Esophagus muscularis mucosa (tissue), 3 donors: ENCODE results near the gene RFTN1.

Experiments
- POLR2A ChIP-seq: fragments of 450-650 bp; IDR thresholded peaks from one replicate; pipeline ENCODE4 v1.6.1; 2017; ENCODE audit warnings: antibody characterized with exemption, moderate library complexity, mild to moderate bottlenecking, low read depth
- POLR2AphosphoS5 ChIP-seq, 2 donors: sonication (generic); formaldehyde crosslinking; IDR thresholded peaks; one replicate each; pipeline ENCODE4 v1.6.1; 2017; ENCODE audit warnings: antibody characterized with exemption in 2 of 2
- TF ChIP-seq, protein P1 (sequence below), 3 experiments: fragments of 200-600 bp in 2 of 3; fragments of 450-650 bp in 1 of 3; sonication (generic) in 2 of 3; IDR thresholded peaks; one replicate each; pipeline ENCODE4 v1.5.1; 2017 to 2019; ENCODE audit warnings: antibody characterized with exemption in 3 of 3, mild to moderate bottlenecking in 2 of 3, moderate library complexity in 1 of 3

DNA sequence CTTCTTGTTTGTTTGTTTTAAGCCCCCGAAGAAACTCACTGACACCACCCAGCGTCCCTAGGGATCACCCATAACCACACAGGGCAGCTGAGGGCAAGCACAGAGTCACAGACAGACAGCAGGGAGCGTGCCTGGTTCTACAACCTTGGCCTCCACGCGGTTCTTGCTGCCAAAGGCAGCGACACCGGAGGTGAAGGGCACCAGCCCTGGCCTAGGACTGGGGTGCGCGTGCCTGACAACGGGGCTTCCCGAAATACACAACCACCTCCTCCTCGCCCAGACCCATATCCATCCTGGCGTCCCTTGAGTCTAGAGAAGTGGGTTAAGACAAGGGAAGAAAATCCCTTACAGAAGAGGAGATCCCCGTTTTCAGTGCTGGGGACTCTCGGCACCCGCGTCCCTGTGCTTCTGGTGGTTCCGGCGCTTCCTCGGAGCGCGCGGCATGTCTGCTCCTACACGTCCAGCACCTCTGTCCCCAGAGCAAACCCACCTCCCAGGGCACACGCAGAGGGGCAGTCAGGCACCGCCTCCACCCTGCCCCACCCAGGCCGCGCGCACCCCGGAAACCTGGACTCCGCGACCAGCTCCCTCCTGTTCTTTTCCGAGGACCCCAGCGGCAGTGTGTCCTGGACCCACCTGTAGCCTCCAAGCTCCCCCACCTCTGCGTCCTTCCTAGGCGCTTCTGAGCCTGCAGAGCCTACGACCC is 911 bp downstream of the RFTN1 start:
- TF ChIP-seq, protein P1, sequence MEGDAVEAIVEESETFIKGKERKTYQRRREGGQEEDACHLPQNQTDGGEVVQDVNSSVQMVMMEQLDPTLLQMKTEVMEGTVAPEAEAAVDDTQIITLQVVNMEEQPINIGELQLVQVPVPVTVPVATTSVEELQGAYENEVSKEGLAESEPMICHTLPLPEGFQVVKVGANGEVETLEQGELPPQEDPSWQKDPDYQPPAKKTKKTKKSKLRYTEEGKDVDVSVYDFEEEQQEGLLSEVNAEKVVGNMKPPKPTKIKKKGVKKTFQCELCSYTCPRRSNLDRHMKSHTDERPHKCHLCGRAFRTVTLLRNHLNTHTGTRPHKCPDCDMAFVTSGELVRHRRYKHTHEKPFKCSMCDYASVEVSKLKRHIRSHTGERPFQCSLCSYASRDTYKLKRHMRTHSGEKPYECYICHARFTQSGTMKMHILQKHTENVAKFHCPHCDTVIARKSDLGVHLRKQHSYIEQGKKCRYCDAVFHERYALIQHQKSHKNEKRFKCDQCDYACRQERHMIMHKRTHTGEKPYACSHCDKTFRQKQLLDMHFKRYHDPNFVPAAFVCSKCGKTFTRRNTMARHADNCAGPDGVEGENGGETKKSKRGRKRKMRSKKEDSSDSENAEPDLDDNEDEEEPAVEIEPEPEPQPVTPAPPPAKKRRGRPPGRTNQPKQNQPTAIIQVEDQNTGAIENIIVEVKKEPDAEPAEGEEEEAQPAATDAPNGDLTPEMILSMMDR (IDR thresholded peaks at IDR 0.05) = no peak
- TF ChIP-seq POLR2A (no peak), POLR2AphosphoS5 (IDR thresholded peaks at IDR 0.05) (peak; percentile 4 to 9)
